Measurements from ENCODE around the gene PTPRD.
A peak's percentile ranks its signal among the peaks of the same experiment; 100 is the strongest.

Gene PTPRD

DNA sequence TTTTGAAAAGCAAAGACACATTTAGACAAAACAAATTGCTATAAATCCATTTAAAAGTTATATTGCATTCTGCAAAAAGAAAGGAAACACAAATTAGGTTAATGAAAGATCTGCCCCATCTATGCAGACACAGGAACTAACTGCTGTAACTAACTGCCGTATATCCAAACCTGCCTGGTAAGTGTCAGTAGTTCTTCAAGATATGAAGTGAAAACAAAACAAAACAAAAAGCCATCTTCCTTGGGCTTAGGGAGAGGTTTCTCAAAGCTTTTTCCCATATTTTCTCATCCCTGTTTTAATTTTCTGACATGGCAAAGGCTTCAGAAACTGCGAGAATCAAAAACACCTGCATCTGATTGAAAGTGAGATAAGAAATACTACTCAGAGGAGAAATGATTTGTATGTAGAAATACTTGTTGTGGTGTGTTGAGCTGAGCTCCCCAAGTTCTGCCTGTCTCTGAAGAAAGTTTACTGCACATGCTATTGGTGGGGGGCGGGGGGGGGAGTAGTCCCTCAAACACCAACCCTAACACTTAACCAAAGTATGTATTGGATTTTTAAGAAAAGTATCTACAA lies 750.5 kb downstream of the PTPRD start:
- Histone ChIP-seq H3K9ac (ENCODE audit: low read depth, low read length, poor library complexity, severe bottlenecking) (no peak overlapping the region), H2AFZ (ENCODE audit: low read length) (peak overlapping the region; percentile 59; the same call in 1 of the 2 replicates), H3K27me3 (ENCODE audit: insufficient read depth, low read length, poor library complexity, severe bottlenecking) (no peaks in the 10 kb centered on the region), H3K4me2 (ENCODE audit: low read depth, low read length, poor library complexity, severe bottlenecking) (peak overlapping the region; percentile 44), H3F3A (ENCODE audit: low read depth) (no peaks in the 10 kb centered on the region), H3K9me2 (replicated peaks; ENCODE audit: low read depth, low read length) (no peaks in the 10 kb centered on the region), H3K4me1 (ENCODE audit: insufficient read depth, low read length, poor library complexity, severe bottlenecking) (no peaks in the 10 kb centered on the region), H3K36me3 (ENCODE audit: insufficient read depth, low read length) (no peaks in the 10 kb centered on the region), H3K79me2 (ENCODE audit: insufficient read depth, low read length) (no peaks in the 10 kb centered on the region), H3K9me3 (ENCODE audit: insufficient read depth, low read depth, low read length) (no peaks in the 10 kb centered on the region), H4K20me1 (ENCODE audit: insufficient read depth, low read length, poor library complexity, severe bottlenecking) (no peaks in the 10 kb centered on the region), H3K4me3 (ENCODE audit: low read length, poor library complexity, severe bottlenecking) (peak overlapping the region; percentile 35)
- TF ChIP-seq EZH2phosphoT487 (IDR thresholded peaks at IDR 0.05; ENCODE audit: borderline replicate concordance): no peak
- TF ChIP-seq, protein P1, sequence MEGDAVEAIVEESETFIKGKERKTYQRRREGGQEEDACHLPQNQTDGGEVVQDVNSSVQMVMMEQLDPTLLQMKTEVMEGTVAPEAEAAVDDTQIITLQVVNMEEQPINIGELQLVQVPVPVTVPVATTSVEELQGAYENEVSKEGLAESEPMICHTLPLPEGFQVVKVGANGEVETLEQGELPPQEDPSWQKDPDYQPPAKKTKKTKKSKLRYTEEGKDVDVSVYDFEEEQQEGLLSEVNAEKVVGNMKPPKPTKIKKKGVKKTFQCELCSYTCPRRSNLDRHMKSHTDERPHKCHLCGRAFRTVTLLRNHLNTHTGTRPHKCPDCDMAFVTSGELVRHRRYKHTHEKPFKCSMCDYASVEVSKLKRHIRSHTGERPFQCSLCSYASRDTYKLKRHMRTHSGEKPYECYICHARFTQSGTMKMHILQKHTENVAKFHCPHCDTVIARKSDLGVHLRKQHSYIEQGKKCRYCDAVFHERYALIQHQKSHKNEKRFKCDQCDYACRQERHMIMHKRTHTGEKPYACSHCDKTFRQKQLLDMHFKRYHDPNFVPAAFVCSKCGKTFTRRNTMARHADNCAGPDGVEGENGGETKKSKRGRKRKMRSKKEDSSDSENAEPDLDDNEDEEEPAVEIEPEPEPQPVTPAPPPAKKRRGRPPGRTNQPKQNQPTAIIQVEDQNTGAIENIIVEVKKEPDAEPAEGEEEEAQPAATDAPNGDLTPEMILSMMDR (conservative IDR thresholded peaks at IDR 0.05; ENCODE audit: low read length): no peak

DNA sequence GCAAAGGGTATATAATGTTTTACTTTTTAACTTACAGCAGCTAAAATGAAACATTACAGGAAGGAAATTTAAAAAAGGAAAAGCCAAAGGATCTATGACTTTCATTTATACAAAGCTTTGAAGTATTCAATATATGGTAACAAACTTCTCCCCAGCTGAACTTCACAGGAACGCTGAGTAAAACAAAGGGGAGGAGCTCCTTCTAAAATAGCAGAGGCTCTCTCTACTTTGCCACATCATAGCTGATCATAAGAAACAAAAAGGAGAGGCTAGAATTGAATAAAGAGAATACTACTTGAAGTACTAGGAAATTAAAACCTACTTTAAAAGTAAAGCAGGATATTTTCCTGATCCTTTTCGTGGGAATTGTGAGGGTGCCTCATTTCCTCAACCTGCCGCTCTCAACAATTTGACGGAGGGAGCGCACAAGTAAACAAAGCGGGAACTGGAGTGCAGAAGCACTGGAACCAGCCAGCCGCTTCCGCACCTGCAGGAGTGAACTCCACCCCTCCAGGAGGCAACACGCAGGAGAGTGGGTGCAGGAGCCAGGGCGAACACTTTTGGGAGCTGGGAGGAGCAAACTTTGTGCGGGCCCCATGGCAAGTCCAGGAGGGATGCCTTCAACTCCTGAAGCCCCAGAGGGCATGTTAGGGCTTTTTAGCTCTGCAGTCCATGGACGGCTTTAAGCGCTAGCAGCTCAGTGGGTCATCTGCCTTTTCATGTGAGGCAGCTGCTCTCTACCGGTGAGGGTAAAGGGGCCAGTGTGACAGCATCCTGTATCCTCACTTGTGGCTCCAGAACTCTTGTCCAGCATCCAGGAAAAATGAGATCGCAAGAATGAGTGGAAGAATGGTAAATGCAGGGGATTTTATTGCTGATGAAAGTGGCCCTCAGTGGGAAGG lies 757.4 kb downstream of the PTPRD start:
- Histone ChIP-seq H3F3A (ENCODE audit: low read depth) (no peaks in the 10 kb centered on the region), H3K4me3 (ENCODE audit: low read length, poor library complexity, severe bottlenecking) (no peak overlapping the region), H3K9me3 (ENCODE audit: insufficient read depth, low read depth, low read length) (no peaks in the 10 kb centered on the region), H3K36me3 (ENCODE audit: insufficient read depth, low read length) (no peaks in the 10 kb centered on the region), H3K9ac (ENCODE audit: low read depth, low read length, poor library complexity, severe bottlenecking) (no peak overlapping the region), H3K27me3 (ENCODE audit: insufficient read depth, low read length, poor library complexity, severe bottlenecking) (no peaks in the 10 kb centered on the region), H4K20me1 (ENCODE audit: insufficient read depth, low read length, poor library complexity, severe bottlenecking) (no peaks in the 10 kb centered on the region), H3K4me1 (ENCODE audit: insufficient read depth, low read length, poor library complexity, severe bottlenecking) (no peaks in the 10 kb centered on the region), H2AFZ (ENCODE audit: low read length) (no peak overlapping the region), H3K9me2 (replicated peaks; ENCODE audit: low read depth, low read length) (no peaks in the 10 kb centered on the region), H3K79me2 (ENCODE audit: insufficient read depth, low read length) (no peaks in the 10 kb centered on the region), H3K4me2 (ENCODE audit: low read depth, low read length, poor library complexity, severe bottlenecking) (no peak overlapping the region)
- TF ChIP-seq, protein P1 (conservative IDR thresholded peaks at IDR 0.05; ENCODE audit: low read length): no peak
- no peak for TF ChIP-seq EZH2phosphoT487 (IDR thresholded peaks at IDR 0.05; ENCODE audit: borderline replicate concordance)

DNA sequence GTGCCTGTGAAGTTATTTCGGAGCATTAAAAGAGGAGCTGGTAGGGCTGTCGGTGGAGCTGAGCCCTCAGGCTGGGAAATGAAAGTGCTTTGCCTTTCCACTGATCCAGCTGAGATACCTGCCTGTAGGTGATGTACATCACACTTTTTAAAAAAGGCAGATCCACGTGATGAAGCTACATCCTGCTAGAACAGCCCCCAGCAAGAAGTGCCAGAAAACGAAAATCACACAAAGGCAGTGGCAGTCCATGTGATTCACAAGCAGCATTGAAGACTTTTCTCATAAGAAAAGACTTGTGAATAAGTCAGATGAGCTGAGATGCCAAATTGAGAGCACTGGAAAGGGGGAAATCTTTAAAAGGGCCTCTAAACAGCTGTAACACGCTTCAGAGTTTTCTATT lies 765.1 kb downstream of the PTPRD start:
- Histone ChIP-seq H2AFZ (ENCODE audit: low read length) (peak overlapping the region; percentile 49; the same call in 1 of the 2 replicates), H4K20me1 (ENCODE audit: insufficient read depth, low read length, poor library complexity, severe bottlenecking) (no peaks in the 10 kb centered on the region), H3K9me3 (ENCODE audit: insufficient read depth, low read depth, low read length) (no peaks in the 10 kb centered on the region), H3K9ac (ENCODE audit: low read depth, low read length, poor library complexity, severe bottlenecking) (no peak overlapping the region), H3K4me3 (ENCODE audit: low read length, poor library complexity, severe bottlenecking) (no peak overlapping the region), H3K4me2 (ENCODE audit: low read depth, low read length, poor library complexity, severe bottlenecking) (no peak overlapping the region), H3K27me3 (ENCODE audit: insufficient read depth, low read length, poor library complexity, severe bottlenecking) (no peaks in the 10 kb centered on the region), H3K79me2 (ENCODE audit: insufficient read depth, low read length) (no peaks in the 10 kb centered on the region), H3K36me3 (ENCODE audit: insufficient read depth, low read length) (no peaks in the 10 kb centered on the region), H3F3A (ENCODE audit: low read depth) (no peaks in the 10 kb centered on the region), H3K4me1 (ENCODE audit: insufficient read depth, low read length, poor library complexity, severe bottlenecking) (peaks cover 27% of the 10 kb centered on the region), H3K9me2 (replicated peaks; ENCODE audit: low read depth, low read length) (no peaks in the 10 kb centered on the region)
- TF ChIP-seq EZH2phosphoT487 (IDR thresholded peaks at IDR 0.05; ENCODE audit: borderline replicate concordance): no peak
- TF ChIP-seq, protein P1 (conservative IDR thresholded peaks at IDR 0.05; ENCODE audit: low read length): no peak

All from Loucy (cell line).